ENCODE measurements around the gene CFAP20.

Gene CFAP20

DNA sequence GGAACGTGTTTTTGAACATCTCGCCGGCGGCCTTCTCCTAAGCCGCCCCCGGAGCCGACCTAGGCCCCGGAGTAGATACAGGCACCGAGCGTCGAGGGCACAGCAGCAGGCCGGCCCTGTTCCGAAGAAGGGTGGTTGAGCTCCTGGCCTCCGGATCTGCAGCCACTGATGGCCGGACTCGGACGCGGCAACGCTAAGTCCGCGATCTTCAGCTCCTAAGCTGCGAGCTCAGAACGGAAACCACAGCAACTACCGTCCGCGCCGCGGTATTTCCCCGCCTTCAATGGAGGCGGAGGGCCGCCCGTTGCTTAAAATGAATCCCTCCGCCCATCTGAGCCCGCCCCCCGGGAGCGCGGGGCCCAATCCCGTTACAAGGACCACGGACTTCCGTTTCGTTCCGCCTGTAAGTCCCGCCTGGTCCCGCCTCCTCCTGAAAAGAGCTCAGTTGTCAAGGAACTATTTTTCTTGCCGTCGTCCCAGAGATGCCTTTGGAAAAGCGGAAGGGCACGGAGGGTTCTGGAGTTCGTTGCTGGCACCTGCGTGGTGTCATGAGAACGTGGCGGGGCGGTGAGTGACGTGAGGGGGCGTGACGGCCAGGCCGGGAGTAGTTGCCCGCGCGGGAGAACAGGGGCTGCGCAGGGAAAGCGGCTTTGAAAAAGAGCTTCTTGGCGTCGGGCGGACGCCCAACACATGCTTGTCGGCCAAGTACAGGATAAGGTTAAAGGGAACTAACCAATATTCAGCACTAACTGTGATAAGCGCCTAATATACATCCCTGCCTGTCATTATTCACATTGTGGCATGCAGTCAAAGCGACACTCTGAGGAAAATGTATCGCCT is at the start of gene CFAP20:
TSS of gene CFAP20 (minus strand) at position 285 of the 840 bp plus-strand sequence. CDS start at position 19, 266 bp downstream.
- DNase-seq = peak; percentile 98

DNA sequence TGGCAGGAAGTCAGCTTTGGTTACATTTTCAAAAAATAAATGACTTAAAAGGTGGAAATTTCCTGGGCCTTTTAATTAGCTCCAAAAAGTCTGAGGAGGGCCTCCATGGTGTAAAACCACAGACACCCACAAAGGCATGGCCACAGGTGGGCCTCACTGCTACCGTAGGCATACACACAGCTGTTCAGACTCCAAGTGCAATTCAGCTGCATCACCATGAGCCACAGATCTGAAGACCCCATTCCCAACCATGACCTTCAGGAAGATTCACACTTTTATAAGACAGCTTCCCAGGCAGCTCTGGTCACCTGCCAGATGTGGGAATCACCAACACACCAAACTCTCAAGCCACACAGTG is 48.2 kb upstream of the CFAP20 start:
- DNase-seq = no peak

DNA sequence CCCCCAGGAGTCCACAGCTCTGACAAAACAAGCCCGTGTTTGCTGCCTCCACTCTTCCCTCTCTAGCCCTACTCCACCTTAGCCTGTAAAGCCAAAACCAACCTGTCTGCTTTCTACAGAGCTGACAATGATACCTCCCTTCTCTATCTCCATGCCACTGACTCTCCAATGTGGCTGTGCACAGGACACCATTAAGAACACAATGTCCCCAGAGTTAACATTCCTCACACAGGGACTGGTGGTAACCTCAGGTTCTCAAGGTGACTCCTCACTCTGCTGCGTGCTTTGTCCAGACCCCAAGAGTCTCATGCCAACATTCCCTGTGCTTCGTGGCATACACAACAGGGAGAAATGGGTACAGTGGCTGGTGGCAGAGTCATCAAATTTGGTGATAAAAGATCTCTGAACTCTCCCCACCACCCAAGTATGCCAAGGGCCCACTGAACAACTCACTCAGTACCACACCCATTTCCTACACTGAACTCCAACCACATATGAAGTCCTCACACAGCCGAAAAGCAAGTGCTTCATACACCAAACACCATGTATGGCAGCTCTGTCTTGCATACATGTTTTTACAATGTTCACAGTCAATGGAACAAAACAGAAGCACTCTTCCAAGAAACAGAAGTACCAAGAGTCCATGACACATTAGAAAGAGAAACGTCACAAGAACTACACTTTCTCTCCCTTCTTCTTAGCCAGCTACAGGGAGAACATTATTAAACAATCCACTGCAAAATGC is 47.6 kb upstream of the CFAP20 start:
- DNase-seq = no peak

DNA sequence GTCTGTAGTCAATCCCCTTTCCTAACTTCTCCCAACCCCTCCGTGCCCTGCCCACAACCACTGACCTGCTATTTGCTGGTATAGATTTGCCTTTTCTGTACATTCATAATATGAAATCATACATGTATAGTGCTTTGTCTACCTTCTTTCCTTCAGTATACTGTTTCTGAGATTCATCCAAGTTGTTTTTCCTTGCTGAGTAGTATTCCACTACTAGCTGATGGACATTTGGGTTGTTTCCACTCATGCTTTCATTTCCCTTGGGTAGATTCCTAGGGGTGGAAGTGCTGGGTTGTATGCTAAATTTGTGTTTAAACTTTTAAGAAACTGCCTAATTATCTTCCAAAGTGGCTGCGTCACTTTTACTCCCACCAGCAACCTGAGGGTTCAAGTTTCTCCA is 41.0 kb upstream of the CFAP20 start:
- no peak for DNase-seq

DNA sequence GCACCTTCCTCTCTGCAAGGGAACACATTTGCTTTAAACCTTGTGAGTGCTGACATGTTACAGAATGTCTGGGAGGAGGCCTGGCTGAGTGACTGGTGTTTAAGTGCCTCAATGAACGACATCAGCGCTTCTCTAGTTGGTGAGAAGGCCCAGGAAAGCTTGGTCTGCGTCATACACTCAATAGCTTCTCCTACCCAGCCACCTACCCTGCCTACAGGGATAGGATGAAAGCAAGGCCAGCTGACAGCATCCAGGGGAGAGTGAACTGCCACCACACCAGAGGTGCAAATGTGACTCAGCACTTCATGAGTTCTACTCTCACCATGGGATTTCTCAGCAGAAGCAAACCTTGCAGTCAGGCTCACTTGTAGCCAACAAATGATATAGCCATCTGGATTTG is 31.7 kb upstream of the CFAP20 start:
- peak; percentile 17 for DNase-seq

DNA sequence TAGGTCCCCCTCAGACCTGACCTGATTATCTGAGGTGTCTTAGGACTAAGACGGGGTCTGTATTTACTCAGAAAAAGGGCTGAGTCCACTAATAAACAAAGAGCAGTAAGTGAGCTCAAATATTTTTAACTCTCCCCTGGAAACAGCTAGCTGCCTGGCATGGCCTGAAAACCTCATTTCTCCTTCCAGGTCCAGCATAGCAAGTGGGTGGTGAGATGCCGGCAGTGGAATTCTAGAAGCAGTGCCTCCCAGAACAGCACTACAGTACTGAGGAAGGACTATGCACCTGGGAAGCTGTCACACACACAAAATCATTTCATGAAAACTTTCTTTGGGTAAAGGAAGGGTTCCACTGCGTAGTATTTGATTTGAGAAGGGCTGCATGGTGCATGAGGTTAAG is 29.5 kb upstream of the CFAP20 start:
- no peak for DNase-seq

DNA sequence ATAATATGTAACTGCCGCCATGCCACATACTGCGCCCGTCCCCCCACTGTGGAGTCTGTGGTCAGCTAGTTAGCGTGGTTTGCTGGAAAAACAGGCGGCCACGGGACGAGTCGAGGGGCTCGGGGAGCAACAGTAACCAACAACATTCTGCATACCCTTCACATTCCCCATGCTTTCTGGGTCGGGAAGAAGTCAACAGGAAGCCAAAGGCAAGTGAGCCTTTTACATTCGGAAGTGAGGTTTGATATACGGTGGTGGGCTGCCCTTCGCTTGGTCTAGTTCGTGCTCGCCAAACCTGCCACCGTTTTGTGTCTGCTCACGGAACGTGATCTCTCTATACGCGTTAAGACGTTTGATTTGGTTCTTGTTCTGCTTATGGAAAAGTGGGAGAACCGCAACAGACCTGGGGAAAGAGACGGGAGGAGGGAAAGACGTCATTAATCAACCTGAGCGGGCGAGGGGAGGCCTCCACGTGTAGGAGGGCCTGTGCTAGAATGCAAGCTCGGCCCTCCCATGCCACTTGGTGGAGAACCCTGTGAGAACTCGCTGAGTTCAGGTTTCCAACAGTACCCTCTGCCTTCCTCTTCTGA is 28.9 kb upstream of the CFAP20 start:
- no peak for DNase-seq

DNA sequence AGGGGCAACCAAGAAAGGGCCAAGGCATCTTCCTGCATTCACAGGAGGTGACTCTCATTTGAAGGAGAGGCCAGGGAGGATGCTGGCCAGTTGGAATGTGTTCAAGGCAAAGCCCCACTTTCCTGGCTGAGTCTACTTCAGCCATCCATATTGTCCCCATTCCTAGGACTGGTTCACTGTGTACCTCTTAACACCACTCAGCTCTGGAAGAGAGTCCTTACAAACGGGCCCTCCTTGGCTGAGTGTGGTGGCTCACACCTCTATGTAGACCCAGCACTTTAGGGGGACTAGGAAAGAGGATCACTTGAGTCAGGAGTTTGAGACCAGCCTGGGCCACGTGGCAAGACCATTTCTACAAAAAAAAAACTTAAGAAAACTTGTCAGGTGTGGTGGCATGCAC is 28.1 kb upstream of the CFAP20 start:
- no peak for DNase-seq

DNA sequence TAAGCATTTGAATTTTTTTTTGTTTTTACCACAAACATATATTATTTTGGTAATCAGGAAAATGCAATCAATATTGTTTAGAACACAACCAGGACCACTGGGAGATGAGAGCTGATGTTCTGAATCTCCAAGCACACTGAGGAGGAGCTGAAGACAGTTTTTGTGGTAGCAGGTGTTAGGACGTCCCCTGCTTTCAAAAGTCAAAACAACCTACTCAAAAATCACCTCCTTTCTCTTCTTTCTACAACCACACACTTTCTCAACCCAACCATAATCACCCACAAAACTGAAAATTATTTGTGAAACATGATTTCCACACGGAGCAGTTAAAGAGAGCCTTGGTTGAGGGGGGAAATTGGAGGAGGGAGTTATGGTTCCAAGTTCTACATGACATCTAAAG is 26.7 kb upstream of the CFAP20 start:
- DNase-seq = no peak

DNA sequence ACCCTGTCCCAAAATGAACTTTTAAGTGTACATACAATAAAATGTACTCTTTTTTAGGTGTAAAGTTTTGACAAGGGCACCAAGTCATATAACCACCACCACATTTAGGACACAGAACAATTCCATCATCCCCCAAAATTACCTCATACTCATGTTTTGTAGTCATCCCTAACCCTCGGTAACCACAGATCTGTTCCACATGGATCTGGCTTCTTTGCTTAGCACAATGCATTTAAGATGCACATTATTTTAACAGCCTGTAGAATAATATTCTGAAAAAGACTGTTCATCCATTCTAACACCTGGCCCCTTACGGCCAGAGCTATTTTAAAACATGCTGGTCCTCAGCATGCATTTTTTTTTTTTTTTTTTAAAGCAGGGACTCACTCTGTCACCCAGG is 25.2 kb upstream of the CFAP20 start:
- DNase-seq = no peak

DNA sequence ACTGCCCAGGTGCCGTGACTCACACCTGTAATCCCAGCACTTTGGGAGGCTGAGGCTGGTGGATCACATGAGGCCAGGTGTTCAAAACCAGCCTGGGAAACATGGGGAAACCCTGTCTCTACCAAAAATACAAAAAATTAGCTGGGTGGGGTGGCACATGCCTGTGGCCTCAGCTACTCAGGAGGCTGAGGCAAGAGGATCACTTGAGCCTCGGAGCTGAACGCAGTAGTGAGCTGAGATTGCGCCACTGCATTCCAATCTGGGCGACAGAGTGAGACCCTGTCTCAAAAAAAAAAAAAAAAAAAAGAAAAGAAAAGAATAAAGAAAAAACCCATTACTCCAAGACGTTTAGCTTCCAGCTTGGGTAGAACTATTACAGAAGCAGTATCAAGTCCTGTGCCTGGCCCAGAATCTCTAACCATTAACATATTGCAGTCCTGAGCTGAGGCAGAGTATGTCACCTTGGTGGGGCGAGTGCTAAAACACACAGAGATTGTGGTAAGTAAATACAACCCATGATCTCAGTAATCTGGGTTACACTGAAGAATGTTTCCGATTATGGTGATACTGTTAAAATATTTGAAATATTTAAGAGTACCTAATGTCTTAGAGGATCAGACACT is 23.2 kb upstream of the CFAP20 start:
- no peak for DNase-seq

DNA sequence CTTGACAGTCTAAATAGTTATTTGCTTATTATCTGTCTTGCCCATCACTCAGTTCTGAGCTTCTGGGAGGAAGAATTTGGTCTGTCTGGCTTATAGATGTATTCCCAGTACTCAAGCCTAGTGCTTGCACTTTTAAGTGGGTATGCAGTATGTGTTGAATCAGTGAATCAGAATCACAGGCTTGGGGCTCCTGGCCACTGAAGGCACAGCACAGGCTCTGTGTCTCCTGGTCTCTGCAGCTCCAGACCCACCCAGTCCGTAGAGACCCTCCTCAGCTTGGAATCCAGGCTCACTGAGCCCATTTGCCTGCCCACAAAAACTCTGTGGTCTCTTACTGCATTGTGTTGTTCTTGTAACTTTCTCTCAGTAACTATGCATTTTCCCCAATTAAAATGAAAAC is 19.3 kb upstream of the CFAP20 start:
- no peak for DNase-seq

DNA sequence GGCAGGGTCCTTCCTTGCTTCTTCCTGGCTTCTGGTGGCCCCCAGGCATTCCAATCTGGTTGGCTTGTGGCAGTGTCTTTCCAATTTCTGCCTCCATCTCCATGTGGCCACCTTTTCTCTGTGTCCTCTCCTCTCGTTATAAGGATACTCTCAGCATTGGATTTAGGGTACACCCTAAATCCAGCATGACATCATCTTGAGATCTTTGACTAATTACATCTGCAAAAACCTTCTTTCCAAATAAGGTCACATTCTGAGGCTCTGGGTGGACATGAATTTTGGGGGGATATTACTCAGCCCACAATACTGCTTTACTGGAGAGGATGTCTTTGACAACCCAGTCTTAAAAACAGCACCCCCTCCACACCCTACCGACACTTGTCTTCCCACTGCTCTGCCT is 18.9 kb upstream of the CFAP20 start:
- DNase-seq = no peak

DNA sequence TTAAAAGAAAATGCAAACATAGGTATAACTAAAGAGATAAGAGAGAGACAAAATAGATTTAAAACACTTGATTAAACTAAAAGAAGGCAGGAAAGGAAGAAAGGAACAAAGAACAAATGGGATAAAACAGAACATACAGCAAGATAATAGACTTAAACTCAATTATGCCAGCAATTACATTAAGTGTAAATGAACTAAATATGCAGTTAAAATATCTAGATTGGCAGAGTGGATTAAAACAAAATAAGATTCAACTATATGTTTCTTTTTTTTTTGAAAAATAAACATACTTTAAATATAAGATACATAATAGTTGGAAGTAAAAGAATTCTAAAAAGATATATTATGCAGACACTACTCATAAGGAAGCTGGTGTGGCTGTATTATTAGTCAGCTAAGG is 9.7 kb upstream of the CFAP20 start:
- no peak for DNase-seq

DNA sequence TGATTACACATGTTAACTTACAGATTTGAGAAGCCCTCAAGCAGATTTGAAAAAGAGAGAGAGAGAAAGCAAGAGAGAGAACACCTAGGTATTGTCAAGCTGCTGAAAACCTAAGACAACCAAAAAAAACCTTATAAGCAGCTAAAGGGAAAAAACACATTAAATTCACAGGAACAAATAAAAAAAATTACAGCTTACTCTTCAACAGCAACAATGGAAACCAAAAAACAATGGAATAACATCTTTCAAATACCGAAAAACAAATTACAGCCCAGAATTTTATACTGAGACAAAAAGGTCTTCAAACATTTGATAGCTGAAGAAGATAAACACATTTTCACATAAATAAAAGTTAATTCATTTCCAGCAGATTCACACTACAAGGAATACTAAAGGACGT is 8.4 kb upstream of the CFAP20 start:
- DNase-seq = no peak

DNA sequence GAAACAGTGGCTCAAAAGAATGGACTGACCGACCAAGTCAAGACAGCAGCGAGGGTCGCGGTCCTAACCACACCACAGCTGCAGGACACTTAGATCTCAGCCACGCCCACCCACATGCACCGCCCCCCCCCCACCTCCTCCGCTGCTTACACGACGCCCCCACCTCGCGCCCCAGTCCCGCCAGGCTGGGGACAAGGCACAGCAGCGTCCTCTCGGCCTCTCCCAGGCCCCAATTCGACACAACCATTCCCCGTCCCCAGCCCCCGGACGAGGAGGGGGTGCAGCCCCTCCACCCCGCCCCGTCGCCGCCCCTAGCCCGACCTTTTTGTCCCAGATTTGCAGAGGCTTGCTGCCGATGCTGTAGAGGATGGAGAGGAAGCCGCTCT is 477 bp downstream of the CFAP20 start:
- DNase-seq = no peak

DNA sequence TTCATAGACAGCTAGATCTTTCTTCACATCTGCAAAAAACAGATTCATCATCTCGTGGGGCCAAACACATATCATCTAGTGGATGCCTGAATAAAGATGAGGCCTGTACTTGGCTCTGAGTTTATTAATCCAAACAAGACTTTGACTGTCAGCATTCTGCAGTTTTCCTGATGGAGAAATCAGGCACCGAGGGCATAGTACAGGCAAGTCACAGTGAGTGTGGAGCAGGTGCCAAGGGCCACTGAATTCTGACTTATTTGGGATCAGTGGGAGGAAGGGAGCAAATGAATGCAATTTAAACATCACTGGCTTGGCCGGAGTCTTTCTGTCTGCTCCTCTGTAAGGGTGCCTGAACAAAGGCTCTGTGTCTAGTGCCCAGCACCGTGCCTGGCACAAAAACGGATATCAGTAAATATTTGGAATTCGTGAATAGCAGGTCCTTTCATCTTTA is 975 bp downstream of the CFAP20 start:
- no peak for DNase-seq

DNA sequence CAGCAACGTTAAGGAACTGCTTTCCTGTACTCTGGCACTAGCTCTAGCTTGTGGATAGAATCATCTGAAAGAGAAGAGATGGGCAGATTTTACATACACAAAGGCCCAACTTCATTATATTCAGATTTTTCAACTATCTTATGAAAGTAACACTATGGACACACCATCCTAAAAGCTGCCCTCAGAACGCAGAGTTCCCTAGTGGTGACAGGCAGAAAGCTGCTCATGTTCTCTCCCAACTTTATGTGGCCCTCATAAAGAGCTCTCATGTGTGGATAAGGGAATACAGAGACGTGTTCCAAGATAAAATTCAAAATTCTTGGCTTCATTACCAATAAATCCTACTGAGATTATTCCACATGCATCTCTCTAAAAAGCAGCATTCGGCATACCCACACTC is 1.5 kb downstream of the CFAP20 start:
- DNase-seq = no peak

DNA sequence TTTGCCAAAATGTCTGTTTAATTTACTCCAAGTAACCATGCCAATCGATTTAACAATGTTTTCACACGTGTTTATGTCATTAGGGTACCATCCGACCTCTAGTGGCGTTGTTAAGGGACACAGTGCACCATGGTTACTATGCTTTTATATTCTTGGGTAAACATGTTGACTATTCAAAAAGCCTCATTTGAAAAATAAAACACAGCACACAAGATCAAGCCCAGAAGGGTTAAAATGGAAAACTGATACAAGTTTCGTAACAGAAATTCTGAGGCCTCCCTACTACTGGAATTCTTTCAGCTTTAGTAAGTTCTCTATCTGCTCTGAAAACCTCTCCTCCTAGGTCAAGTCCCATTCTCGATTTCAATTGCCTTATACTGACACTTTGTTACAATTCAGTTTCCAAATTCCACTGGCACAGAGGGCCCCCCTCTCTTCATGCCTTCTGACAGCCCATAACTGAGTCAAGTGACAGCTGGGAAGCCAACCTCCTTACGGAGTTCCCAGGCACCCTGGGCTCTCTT is 2.1 kb downstream of the CFAP20 start:
- DNase-seq = no peak

DNA sequence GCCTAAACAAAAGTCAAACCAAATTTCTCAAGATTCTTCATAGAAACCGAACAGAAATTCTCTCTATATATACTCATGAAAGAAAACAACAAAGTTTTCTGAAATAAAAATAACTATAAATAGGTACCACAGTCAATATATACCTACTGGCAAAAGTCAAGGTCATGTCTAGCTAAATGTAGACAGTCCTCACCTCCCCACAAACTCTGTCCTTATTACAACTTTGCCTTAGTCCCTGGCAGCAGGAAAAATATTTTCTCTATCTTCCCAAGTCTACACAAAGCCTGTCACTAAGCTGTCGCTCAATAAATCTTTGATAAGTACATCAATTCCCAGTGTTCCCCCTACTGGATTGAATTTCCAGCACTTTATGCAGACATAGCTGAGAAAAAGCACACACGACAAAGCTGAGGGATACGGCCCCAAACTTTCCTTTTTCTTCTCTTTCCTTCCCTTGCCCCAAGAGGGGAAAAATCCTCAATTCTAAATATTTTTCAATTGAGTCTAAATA is 2.7 kb downstream of the CFAP20 start:
- DNase-seq = no peak

DNA sequence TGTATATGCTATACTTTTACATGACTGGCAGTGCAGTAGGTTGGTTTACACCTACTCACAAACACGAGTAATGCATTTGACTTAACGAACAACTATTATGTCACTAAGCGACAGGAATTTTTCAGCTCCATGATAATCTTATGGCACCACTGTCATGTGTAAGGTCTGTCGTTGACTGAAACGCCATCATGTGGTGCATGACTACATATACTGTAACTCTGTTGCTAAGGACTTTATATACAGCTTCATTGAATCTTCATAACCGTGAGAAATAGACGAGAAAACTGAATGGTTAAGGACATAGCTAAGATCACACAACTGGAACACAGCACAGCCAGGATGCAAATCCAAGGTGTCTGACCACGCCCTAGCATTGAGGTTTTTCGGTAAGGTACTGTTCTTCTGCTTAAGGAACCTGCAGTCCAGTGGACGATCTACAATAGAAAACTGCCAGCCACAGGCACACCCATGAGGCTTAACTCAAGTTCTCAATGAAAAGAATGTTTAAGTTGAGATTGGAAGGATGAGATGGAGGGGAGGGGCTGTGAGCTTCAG is 3.3 kb downstream of the CFAP20 start:
- no peak for DNase-seq

DNA sequence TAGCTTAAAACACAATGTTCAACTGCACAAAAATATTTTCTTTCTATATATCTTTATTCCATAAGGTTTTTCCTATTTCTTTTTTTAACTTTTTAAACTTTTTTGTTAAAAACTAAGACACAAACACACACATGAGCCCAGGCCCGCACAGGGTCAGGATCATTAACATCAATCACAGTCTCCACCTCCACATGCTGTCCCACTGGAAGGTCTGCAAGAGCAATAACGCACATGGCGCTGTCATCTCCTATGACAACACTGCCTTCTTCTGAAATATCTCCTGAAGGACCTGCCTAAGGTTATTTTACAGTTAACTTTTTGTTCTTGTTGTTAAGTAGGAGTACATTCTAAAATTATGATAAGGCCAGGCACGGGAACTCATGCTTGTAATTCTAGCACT is 4.1 kb downstream of the CFAP20 start:
- DNase-seq = no peak

DNA sequence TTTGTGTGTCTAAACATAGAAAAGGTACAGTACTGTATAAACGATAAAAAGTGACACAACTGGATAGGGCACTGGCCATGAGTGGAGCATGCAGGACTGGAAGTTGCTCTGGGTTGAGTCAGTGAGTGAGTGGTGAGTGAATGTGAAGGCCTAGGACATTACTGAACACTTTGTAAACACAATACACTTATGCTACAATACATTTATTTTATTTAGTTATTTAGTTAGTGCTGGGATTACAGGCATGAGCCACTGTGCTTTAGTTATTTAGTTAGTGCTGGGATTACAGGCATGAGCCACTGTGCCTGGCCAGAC is 4.6 kb downstream of the CFAP20 start:
- no peak for DNase-seq
